Cortex of kidney (tissue), 1 donor: Measurements from ENCODE around the gene DNTT.

ENCODE experiments used
- DNase-seq: peaks from one replicate; lab custom pipeline; 2025; lab: John Stamatoyannopoulos, UW

Gene DNTT

DNA sequence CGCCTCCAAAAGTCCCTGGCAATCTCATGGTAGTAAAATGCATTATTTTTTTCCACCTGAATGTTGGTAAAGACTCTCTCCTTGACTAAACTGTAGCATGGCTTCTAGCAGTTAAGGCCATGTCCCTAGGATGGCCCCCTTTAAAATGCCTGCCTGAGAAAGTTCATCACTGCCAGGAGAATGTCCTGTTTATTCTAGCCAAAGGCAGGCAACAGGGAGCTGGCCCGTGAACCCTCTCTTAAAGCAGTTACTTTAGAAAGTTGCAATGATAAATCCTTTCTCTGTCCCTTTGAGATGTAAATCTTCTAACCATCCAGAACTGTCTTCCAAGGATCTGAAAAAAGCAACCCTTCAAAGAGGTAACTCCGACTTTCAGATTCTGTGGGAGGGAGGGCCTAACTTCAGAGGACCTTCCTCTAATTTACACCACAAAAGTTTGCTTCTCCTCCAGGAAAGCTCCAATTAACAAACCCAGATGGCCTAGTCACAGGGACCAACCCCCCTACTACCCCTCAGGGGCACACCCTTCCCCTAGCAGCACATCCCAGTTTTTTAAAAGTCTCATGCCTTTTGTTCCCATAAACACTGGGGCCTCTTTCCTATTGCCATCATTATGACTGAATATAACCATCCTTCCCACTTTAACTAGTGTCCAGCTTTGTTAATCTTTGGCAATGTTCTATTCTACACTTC lies 5.5 kb downstream of the DNTT start:
- no peak for DNase-seq

GRCh38 chr10:96310321-96310669 lies 6.1 kb downstream of the DNTT start:
- no peak for DNase-seq

GRCh38 chr10:96311180-96311715 lies 7.0 kb downstream of the DNTT start:
- DNase-seq = no peak

DNA sequence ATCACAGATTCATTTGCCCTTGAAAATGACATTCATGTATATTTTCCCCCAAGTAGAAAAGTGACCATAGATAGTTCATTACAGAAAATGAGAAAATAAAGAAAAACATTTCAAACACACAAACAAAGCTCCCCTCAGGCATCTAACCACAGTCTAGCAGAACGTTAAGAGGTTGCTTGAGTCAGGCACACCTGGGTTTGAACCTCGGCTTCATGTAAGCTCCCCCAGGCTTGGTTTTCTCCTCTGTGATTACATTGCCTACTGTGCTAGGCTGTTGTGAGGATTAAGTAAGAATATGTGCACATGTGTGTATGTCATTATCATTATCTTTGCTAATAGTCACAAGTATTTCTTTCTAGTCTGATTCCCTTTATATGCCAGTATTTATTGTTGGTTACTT lies 9.1 kb downstream of the DNTT start:
- no peak for DNase-seq

GRCh38 chr10:96317067-96317833 lies 13.0 kb downstream of the DNTT start:
- DNase-seq = no peak

DNA sequence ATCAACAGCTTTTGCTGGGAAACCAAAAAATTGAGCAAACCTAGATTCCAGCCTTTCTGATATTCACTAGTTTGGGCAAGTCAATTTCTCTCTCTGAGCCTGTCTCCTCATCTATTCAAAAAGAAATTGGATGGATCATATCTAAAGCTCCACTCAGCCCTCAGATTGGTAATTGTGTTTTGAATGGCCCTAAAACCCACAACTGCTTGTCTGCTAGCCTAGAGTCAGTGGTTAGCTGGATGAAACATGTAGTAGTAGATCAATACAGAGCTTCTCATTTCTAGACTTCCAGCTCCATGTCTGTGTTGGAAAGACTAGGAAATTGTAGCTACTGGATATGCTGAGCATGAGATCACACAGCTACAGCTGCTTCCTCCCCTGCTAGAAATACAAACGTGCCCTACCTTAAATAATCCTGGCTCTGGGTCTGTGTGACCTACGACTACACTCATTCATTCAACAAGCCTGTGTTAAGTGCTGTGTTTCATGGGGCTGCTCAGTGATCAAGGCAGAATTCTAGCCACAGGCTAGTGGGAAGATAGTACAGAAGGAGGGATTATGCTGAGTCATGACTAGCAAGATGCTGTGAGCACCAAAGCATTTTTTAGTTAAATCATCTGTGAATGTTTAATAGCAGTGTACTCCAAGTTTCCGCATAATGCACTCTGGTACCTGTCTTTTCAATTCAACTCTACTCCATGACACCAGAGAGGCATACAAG lies 15.7 kb downstream of the DNTT start:
- DNase-seq = no peak

GRCh38 chr10:96321822-96322221 lies 17.6 kb downstream of the DNTT start:
- no peak for DNase-seq

GRCh38 chr10:96322275-96322674 lies 18.0 kb downstream of the DNTT start:
- no peak for DNase-seq

DNA sequence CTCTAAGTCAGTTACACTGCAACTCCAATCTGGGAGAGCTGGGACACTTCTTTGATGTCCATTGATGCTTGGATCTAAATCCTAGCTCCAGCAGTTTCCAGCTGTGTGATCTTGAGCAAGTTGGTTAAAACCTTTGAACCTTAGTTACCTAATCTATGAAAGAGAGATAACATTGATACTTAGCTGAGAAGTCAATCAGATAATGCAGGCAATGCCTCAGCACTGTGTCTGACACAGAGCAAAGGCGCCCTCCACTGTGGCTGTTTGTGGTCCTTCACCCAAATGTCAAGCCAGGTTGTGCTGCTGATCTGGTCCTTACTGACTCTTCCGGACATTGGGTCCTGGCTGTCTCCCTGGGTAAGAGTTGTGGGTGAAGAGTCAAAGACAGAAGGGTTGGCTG lies 20.2 kb downstream of the DNTT start:
- no peak for DNase-seq

DNA sequence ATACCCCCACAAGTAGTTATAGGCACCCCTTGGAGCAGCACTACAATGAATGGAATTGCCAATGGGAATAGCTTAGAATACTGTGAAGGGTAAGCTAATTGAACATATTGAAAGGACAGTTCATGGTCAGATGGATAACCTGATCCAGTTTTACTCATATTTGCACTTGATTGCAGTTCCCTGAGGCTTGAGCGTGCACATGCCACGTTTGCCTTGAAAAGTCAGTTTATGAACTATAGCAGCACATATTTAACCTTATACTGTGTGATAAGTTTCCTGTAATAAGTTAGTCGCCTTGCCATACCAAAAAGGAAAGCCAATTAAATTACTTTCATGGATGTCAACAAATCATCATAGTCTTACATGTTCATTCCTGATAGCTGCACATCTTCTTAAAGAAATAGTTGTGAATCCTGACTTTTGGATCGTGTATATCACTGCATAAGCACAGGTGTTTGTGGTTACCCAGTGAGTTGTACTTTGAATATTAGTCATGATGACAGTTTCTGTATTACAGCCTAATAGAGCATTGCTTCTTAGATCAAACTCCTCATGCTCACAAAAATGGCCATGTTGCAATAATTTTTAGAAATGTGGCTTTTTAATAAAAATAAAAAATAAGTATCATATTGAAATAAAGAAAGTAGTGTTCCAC lies 21.6 kb downstream of the DNTT start:
- DNase-seq = no peak

DNA sequence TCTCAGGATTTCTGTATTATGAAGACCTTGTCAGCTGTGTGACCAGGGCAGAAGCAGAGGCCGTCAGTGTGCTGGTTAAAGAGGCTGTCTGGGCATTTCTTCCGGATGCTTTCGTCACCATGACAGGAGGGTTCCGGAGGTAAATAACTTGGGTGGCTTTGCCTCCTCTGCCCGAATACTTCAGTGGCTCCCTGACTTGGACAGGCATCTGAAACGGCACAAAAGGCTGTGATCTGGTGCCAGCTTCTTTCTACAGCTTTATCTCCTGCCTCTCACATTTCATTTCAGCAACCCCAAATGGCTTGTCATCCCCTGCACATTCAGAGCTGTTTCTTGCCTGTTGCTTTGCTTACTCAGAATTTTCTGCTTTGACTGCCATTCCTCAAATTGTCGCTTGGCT lies 23.2 kb downstream of the DNTT start:
- no peak for DNase-seq

DNA sequence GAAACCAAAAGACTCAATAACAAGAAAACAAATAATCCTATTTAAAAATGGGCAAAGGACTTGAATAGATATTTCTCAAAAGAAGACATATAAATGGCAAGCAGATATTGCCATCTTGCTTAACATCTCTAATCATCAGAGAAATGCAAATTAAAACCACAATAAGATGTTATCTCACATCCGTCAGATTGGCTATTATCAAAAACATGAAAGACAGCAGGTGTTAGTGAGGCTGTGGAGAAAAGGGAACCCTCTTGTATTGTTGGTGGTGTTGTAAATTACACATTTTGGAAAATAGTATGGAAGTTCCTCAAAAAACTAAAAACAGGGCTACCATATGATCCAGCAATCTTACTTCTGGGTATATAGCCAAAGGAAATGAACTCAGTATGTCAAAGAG lies 28.9 kb downstream of the DNTT start:
- no peak for DNase-seq

GRCh38 chr10:96334616-96335526 lies 30.6 kb downstream of the DNTT start:
- DNase-seq = no peak

DNA sequence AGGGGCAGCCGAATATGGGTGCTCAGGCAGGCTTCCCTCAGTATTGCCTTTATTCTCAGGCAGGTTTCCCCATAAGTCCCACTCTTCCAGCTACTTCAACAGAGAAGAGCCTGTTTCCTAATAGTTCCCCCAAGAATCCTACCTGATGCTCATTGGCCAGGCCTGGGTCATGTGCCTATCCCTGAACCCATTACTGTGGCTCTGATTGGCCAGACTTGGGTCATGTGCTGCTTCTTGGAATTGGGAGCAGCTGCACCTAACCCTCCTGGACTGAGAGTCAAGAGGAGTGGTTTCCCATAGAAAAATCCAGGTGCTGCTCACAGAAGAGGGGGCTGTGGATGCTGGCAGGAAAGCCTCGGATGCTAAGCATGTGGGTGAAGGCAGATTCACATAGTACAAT lies 32.9 kb downstream of the DNTT start:
- no peak for DNase-seq

DNA sequence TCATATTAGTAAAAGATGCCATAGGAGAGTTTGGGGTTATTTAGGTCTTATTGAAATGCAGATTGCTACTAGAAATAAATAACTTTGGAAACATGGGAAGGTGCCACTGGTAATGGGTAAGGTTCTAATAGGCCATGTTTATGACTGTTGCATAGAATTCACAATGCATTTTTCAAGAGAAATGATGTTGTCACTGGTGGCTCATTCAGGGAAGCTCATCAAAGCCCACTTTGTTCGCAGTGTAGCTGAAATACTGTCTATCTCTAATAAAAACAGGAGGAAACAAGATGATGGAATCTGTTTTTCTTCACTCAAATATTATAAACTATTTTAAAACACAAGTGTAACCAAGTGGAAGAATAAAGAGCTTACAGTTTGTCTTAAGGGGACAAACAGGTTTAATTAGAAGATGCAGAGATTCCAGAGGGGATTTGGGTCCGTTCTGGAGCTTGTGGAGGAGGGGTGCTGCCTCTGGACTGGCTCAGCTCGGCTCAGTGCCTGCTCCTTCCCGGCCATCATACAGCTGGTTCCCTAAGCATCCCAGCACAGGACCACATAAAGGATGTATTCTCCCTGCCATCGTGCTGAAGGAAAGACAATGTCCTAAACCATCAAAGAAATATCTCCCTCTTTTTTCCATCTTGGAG lies 34.2 kb downstream of the DNTT start:
- DNase-seq = no peak

GRCh38 chr10:96339383-96339782 lies 35.1 kb downstream of the DNTT start:
- DNase-seq = no peak

DNA sequence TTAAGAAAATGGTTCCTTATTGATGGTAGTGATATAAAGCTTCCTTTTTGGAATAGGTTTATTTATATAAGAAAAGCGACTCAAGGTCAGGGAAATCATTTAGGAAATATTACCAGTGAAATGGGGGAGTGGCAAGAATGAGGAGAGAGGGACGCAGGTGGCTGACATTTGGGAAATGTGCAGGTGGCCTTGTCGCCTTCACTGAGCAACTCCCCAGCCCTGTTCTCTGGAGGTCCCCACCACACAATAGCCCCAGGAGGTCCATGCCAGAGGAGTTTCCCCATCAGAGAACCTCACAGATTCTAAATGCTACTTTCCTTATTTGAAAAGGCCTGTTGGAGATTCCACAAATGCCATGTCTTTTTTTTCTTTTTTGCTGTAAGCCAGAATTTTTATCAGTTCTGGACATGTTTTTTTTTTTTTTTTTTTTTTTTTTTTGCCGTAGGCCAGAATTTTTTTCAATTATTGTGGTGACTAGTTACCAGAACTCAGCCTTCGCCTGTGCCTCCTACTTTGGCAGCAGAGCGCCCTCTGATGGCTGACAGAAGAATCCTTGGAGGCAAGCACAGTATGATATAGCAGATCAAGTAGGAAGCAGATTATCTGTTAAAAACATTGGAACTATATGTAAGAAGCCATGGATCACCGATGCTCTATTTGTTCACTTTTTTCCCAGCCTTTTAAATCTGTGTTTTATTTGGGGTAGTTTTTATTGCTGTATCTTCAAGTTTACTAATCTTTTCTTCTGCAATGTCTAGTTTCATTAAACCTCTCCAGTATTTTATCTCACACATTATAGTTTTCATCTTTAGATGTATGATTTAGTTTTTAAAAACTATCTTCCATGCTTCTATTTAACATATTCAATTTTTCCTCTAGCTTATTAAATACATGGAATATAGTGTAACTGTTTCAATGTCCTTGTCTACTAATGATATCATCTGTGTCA lies 36.0 kb downstream of the DNTT start:
- no peak for DNase-seq

DNA sequence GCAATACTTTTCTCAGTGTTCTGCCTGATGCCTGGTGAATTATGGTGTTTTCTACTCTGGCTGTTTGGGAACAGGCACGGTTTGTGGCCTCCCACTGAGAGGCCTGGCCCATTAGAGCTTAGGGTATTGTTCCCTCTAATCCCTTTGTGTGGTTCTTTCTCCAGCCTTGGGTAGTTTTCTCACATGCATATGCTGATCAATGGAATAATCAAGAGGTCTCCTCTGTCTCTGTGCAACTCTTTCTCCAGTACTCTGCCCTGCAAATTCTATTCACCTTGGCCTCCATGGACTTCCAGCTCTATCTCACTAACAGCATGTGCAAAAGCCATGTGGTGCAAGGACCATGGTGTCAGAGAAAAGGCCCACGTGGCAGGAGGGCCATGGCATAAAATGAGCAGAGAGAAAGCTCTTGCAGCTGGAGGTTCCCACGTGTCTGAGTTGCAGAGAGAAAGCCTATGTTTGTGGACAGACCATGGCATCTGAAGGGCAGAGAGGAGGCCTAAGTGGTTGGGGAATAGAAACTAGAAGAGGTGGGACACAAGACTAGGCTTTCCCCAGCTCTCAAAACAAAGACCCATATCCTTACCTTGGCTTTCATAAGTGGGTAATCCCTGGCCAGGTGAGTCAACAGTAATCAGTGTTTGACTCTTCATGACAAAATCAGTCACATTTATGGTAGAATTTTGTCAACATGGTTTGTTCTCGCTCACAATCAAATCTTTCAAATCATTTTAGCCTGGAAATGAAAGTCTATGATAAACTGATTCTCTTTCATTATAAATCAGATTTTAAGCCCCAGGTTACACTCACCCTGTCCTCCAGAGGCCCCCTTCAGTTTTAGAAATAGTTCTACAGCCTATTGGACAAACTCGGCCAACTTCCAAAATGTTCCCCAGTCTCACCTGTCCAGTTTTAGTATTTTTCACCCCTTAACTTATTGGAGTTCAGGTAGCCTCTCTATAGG lies 37.3 kb downstream of the DNTT start:
- no peak for DNase-seq
